Endothelial cell of umbilical vein (primary cell): ENCODE measurements around the gene DARS1.

Source experiments
- EZH2 ChIP-seq: IDR thresholded peaks from 2 replicates; pipeline ENCODE4 v1.6.1; 2012; ENCODE audit warnings: borderline replicate concordance, low read depth, mild to moderate bottlenecking, moderate library complexity, low read length, inconsistent platforms; ENCODE audit not compliant: severe bottlenecking
- FOS ChIP-seq: IDR thresholded peaks from 2 replicates; pipeline ENCODE4 v1.6.1; 2011; ENCODE audit warnings: mild to moderate bottlenecking, low read length, moderate library complexity, borderline replicate concordance; ENCODE audit not compliant: insufficient read depth
- GATA2 ChIP-seq: IDR thresholded peaks from 2 replicates; pipeline ENCODE4 v1.7.0; 2011; ENCODE audit warnings: low read depth, mild to moderate bottlenecking, moderate library complexity, mixed read lengths, low read length; ENCODE audit not compliant: insufficient read length, insufficient read depth
- JUN ChIP-seq: IDR thresholded peaks from 2 replicates; pipeline ENCODE4 v1.6.1; 2011; ENCODE audit warnings: borderline replicate concordance, low read depth; ENCODE audit not compliant: insufficient read length, insufficient read depth
- MYC ChIP-seq: IDR thresholded peaks from one replicate; pipeline ENCODE4 v1.6.1; 2011; ENCODE audit warnings: mild to moderate bottlenecking, low read depth, low read length
- POLR2A ChIP-seq: IDR thresholded peaks from 2 replicates; pipeline ENCODE4 v1.6.1; 2012; ENCODE audit warnings: low read depth, mild to moderate bottlenecking, control low read depth, low read length
- POLR2AphosphoS5 ChIP-seq: IDR thresholded peaks from 2 replicates; pipeline ENCODE4 v1.6.1; 2012; ENCODE audit warnings: low read depth, mild to moderate bottlenecking, control low read depth, low read length, moderate library complexity; ENCODE audit not compliant: insufficient read depth
- TF ChIP-seq, protein P1 (sequence below), 2 donors: IDR thresholded peaks; 1 replicate in 1 of 2; 2 replicates in 1 of 2; pipeline ENCODE4 v1.5.1; 2011; ENCODE audit warnings: low read length in 2 of 2, mild to moderate bottlenecking in 2 of 2, moderate library complexity in 2 of 2, control low read depth in 1 of 2, inconsistent platforms in 1 of 2, low read depth in 1 of 2; ENCODE audit not compliant: insufficient read depth in 1 of 2; ENCODE audit errors: extremely low read depth in 1 of 2
- TF ChIP-seq, protein P2 (sequence below): IDR thresholded peaks from 2 replicates; pipeline ENCODE4 v1.6.1; 2011; ENCODE audit not compliant: insufficient read depth, insufficient read length

DNA sequence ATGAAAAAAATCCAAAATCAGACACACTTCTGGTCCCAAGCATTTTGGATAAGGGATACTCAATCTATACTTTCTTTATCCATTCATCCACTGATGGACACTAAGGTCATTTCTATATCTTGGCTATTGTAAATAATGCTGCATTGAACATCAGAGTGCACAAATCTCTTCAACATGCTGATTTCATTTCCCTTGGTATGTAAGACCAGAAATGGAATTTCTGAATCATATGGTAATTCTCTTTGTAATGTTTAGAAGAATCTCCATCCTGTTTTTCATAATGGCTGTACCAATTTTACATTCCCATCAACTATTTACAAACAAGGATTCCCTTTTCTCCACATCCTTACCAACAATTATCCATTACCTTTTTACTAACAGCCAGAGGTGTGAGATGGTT, 75.5 kb downstream of the DARS1 start:
- TF ChIP-seq, protein P1, sequence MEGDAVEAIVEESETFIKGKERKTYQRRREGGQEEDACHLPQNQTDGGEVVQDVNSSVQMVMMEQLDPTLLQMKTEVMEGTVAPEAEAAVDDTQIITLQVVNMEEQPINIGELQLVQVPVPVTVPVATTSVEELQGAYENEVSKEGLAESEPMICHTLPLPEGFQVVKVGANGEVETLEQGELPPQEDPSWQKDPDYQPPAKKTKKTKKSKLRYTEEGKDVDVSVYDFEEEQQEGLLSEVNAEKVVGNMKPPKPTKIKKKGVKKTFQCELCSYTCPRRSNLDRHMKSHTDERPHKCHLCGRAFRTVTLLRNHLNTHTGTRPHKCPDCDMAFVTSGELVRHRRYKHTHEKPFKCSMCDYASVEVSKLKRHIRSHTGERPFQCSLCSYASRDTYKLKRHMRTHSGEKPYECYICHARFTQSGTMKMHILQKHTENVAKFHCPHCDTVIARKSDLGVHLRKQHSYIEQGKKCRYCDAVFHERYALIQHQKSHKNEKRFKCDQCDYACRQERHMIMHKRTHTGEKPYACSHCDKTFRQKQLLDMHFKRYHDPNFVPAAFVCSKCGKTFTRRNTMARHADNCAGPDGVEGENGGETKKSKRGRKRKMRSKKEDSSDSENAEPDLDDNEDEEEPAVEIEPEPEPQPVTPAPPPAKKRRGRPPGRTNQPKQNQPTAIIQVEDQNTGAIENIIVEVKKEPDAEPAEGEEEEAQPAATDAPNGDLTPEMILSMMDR (IDR thresholded peaks at IDR 0.05; ENCODE audit: extremely low read depth in 1 of 2, insufficient read depth in 1 of 2, low read depth in 1 of 2, low read length in 2 of 2), result no peak
- no peak for TF ChIP-seq POLR2AphosphoS5
- no peak for TF ChIP-seq EZH2
- no peak for TF ChIP-seq MYC
- TF ChIP-seq GATA2, result no peak
- TF ChIP-seq POLR2A, result no peak
- peak; percentile 31 for TF ChIP-seq FOS
- TF ChIP-seq, protein P2, sequence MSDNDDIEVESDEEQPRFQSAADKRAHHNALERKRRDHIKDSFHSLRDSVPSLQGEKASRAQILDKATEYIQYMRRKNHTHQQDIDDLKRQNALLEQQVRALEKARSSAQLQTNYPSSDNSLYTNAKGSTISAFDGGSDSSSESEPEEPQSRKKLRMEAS, result no peak
- peak; percentile 57 for TF ChIP-seq JUN
